ENCODE measurements around the gene PHF20. TPM values are rescaled to one million over a fixed set of nuclear protein-coding genes. Genes with fewer than 3 reads are reported as not detected.
"Not testable (repeated sequence)": the region's sequence is repeated elsewhere in the genome, so short reads cannot be mapped to it uniquely, and the experiment has no call there.

PHF20 gene
- total RNA-seq, 2 experiments from 2014 or later = 53.6 to 61.5 TPM

- Mint-ChIP-seq H3K9me3 (ENCODE audit: insufficient read depth) (no peaks in the 10 kb centered on the region), H3K4me1 (ENCODE audit: low read depth) (peaks cover 7% of the 10 kb centered on the region), H3K4me3 (no peak overlapping the region), H3K27me3 (ENCODE audit: low read depth) (no peaks in the 10 kb centered on the region), H3K27ac (no peak overlapping the region), H3K36me3 (ENCODE audit: low read depth) (peaks cover 48% of the 10 kb centered on the region)
- CTCF ChIA-PET = interaction anchor here (0.8 to 1.1 kb wide), 2 partner anchors 35 to 107 kb away, joined by 3 read pairs; no protein-coding TSS in a partner anchor
- POLR2A ChIA-PET = interaction anchor here (1.0 to 2.4 kb wide), 2 partner anchors 17 to 107 kb away, joined by 4 to 10 read pairs; partner anchors contain the start of gene RBM39
- ATAC-seq (no peak), DNase-seq (no peak)
Observed at GRCh38 chr20:35849706-35850105, 77.9 kb downstream of the PHF20 start.

- DNase-seq; ATAC-seq; H3K27me3 Mint-ChIP-seq (ENCODE audit: low read depth); H3K4me1 Mint-ChIP-seq (ENCODE audit: low read depth); H3K9me3 Mint-ChIP-seq (ENCODE audit: insufficient read depth); H3K4me3 Mint-ChIP-seq: not testable (repeated sequence)
- H3K27ac Mint-ChIP-seq = peak overlapping the region; percentile 39
- CTCF ChIA-PET = interaction anchor here (1.2 kb wide), 1 partner anchor 96 kb away, joined by 3 read pairs; no protein-coding TSS in a partner anchor
- peaks cover 51% of the 10 kb centered on the region for H3K36me3 Mint-ChIP-seq (ENCODE audit: low read depth)
- POLR2A ChIA-PET = interaction anchor here (0.7 kb wide), 1 partner anchor 9 kb away, joined by 3 read pairs; no protein-coding TSS in a partner anchor
Observed at GRCh38 chr20:35851659-35852058, 79.8 kb downstream of the PHF20 start.

GRCh38 chr20:35854713-35855348 is 83.0 kb downstream of the PHF20 start:
- ChIA-PET POLR2A (no interaction called here), CTCF (no interaction called here)
- ATAC-seq = no peak
- no peak for DNase-seq
- no peak overlapping the region for H3K4me3 Mint-ChIP-seq
- no peaks in the 10 kb centered on the region for H3K27me3 Mint-ChIP-seq (ENCODE audit: low read depth)
- peaks cover 35% of the 10 kb centered on the region for H3K36me3 Mint-ChIP-seq (ENCODE audit: low read depth)
- H3K27ac Mint-ChIP-seq = no peak overlapping the region
- no peaks in the 10 kb centered on the region for H3K9me3 Mint-ChIP-seq (ENCODE audit: insufficient read depth)
- no peaks in the 10 kb centered on the region for H3K4me1 Mint-ChIP-seq (ENCODE audit: low read depth)

GRCh38 chr20:35855641-35856040 is 83.8 kb downstream of the PHF20 start:
- ATAC-seq; H3K4me3 Mint-ChIP-seq; H3K27me3 Mint-ChIP-seq (ENCODE audit: low read depth); POLR2A ChIA-PET; H3K27ac Mint-ChIP-seq; H3K9me3 Mint-ChIP-seq (ENCODE audit: insufficient read depth); H3K4me1 Mint-ChIP-seq (ENCODE audit: low read depth); DNase-seq; CTCF ChIA-PET: not testable (repeated sequence)
- H3K36me3 Mint-ChIP-seq (ENCODE audit: low read depth) = peaks cover 35% of the 10 kb centered on the region

- Mint-ChIP-seq H3K4me3 (no peak overlapping the region), H3K9me3 (ENCODE audit: insufficient read depth) (no peaks in the 10 kb centered on the region), H3K4me1 (ENCODE audit: low read depth) (no peaks in the 10 kb centered on the region), H3K36me3 (ENCODE audit: low read depth) (peaks cover 28% of the 10 kb centered on the region), H3K27me3 (ENCODE audit: low read depth) (no peaks in the 10 kb centered on the region), H3K27ac (no peak overlapping the region)
- DNase-seq (no peak), ATAC-seq (no peak)
- ChIA-PET CTCF (no interaction called here), POLR2A (interaction anchor here (1.3 kb wide), 1 partner anchor 114 kb away, joined by 3 read pairs; no protein-coding TSS in a partner anchor)
Observed at GRCh38 chr20:35856866-35857265, 85.1 kb downstream of the PHF20 start.

- ATAC-seq = no peak
- ChIA-PET POLR2A (interaction anchor here (0.8 kb wide), 1 partner anchor 17 kb away, joined by 4 read pairs; no protein-coding TSS in a partner anchor), CTCF (interaction anchor here (1.6 to 1.9 kb wide), 2 partner anchors 17 to 80 kb away, joined by 4 to 5 read pairs; no protein-coding TSS in a partner anchor)
- H3K27ac Mint-ChIP-seq = no peak overlapping the region
- no peaks in the 10 kb centered on the region for H3K9me3 Mint-ChIP-seq (ENCODE audit: insufficient read depth)
- no peak overlapping the region for H3K4me3 Mint-ChIP-seq
- H3K4me1 Mint-ChIP-seq (ENCODE audit: low read depth) = no peaks in the 10 kb centered on the region
- H3K36me3 Mint-ChIP-seq (ENCODE audit: low read depth) = peaks cover 15% of the 10 kb centered on the region
- DNase-seq = no peak
- no peaks in the 10 kb centered on the region for H3K27me3 Mint-ChIP-seq (ENCODE audit: low read depth)
Observed at GRCh38 chr20:35866418-35867202, 94.8 kb downstream of the PHF20 start.

- ChIA-PET POLR2A (interaction anchor here (0.9 kb wide), 1 partner anchor 128 kb away, joined by 3 read pairs; the partner anchor contains the start of gene RBM39), CTCF (no interaction called here)
- Mint-ChIP-seq H3K4me1 (ENCODE audit: low read depth) (no peaks in the 10 kb centered on the region), H3K27me3 (ENCODE audit: low read depth) (no peaks in the 10 kb centered on the region), H3K27ac (peak overlapping the region; percentile 28), H3K4me3 (no peak overlapping the region), H3K9me3 (ENCODE audit: insufficient read depth) (no peaks in the 10 kb centered on the region), H3K36me3 (ENCODE audit: low read depth) (peaks cover 18% of the 10 kb centered on the region)
- no peak for DNase-seq
- ATAC-seq = no peak
Observed at GRCh38 chr20:35870541-35871258, 98.9 kb downstream of the PHF20 start.

- Mint-ChIP-seq H3K36me3 (ENCODE audit: low read depth) (peaks cover 19% of the 10 kb centered on the region), H3K27me3 (ENCODE audit: low read depth) (no peaks in the 10 kb centered on the region), H3K9me3 (ENCODE audit: insufficient read depth) (no peaks in the 10 kb centered on the region), H3K4me1 (ENCODE audit: low read depth) (no peaks in the 10 kb centered on the region), H3K4me3 (no peak overlapping the region), H3K27ac (peak overlapping the region; percentile 28)
- ChIA-PET CTCF (no interaction called here), POLR2A (no interaction called here)
- ATAC-seq = no peak
- DNase-seq = no peak
Observed at GRCh38 chr20:35871259-35871771, 99.5 kb downstream of the PHF20 start.

GRCh38 chr20:35876033-35876320 is 104.2 kb downstream of the PHF20 start:
- peaks cover 14% of the 10 kb centered on the region for H3K4me1 Mint-ChIP-seq (ENCODE audit: low read depth)
- H3K36me3 Mint-ChIP-seq (ENCODE audit: low read depth) = peaks cover 15% of the 10 kb centered on the region
- H3K4me3 Mint-ChIP-seq = no peak overlapping the region
- no peaks in the 10 kb centered on the region for H3K9me3 Mint-ChIP-seq (ENCODE audit: insufficient read depth)
- H3K27me3 Mint-ChIP-seq (ENCODE audit: low read depth) = no peaks in the 10 kb centered on the region
- CTCF ChIA-PET = interaction anchor here (1.1 kb wide), 1 partner anchor 9 kb away, joined by 3 read pairs; no protein-coding TSS in a partner anchor
- no peak overlapping the region for H3K27ac Mint-ChIP-seq
- POLR2A ChIA-PET = interaction anchor here (0.6 kb wide), 1 partner anchor 1177 kb away, joined by 5 read pairs; no protein-coding TSS in a partner anchor
- ATAC-seq (no peak), DNase-seq (no peak)

- POLR2A ChIA-PET = no interaction called here
- Mint-ChIP-seq H3K9me3 (ENCODE audit: insufficient read depth) (no peaks in the 10 kb centered on the region), H3K4me1 (ENCODE audit: low read depth) (peaks cover 14% of the 10 kb centered on the region), H3K36me3 (ENCODE audit: low read depth) (peaks cover 15% of the 10 kb centered on the region), H3K27me3 (ENCODE audit: low read depth) (no peaks in the 10 kb centered on the region), H3K27ac (no peak overlapping the region), H3K4me3 (no peak overlapping the region)
- CTCF ChIA-PET = no interaction called here
- no peak for ATAC-seq
- no peak for DNase-seq
Observed at GRCh38 chr20:35877611-35878010, 105.8 kb downstream of the PHF20 start.

- Mint-ChIP-seq H3K4me3 (no peak overlapping the region), H3K27ac (no peak overlapping the region), H3K36me3 (ENCODE audit: low read depth) (peaks cover 13% of the 10 kb centered on the region), H3K27me3 (ENCODE audit: low read depth) (no peaks in the 10 kb centered on the region), H3K4me1 (ENCODE audit: low read depth) (peaks cover 14% of the 10 kb centered on the region), H3K9me3 (ENCODE audit: insufficient read depth) (no peaks in the 10 kb centered on the region)
- ChIA-PET POLR2A (no interaction called here), CTCF (no interaction called here)
- no peak for ATAC-seq
- no peak for DNase-seq
Observed at GRCh38 chr20:35878113-35878625, 106.4 kb downstream of the PHF20 start.

All from activated CD8-positive, alpha-beta T cell treated with anti-CD3 and anti-CD28 coated beads, Interleukin-2, amount 10 ng/mL, durations not matched to agents 7 days and 5 days (primary cell).